ENCODE results near the gene SRSF5.

GRCh38 chr14:69786603-69787002 is 19.7 kb downstream of the SRSF5 start:
- TF ChIP-seq CTCF (IDR thresholded peaks at IDR 0.05) (no peak), EZH2 (IDR thresholded peaks at IDR 0.05; ENCODE audit: borderline replicate concordance, insufficient read depth, low read depth, low read length, poor library complexity, severe bottlenecking) (no peak)
